ENCODE data around the gene TNS3. TPM values are rescaled to one million over a fixed set of nuclear protein-coding genes. Genes with fewer than 3 reads are reported as not detected.
"Not testable (repeated sequence)": the region's sequence is repeated elsewhere in the genome, so short reads cannot be mapped to it uniquely, and the experiment has no call there.

TNS3 gene
- total RNA-seq, 1 experiment from 2014 or later = 135 TPM

DNA sequence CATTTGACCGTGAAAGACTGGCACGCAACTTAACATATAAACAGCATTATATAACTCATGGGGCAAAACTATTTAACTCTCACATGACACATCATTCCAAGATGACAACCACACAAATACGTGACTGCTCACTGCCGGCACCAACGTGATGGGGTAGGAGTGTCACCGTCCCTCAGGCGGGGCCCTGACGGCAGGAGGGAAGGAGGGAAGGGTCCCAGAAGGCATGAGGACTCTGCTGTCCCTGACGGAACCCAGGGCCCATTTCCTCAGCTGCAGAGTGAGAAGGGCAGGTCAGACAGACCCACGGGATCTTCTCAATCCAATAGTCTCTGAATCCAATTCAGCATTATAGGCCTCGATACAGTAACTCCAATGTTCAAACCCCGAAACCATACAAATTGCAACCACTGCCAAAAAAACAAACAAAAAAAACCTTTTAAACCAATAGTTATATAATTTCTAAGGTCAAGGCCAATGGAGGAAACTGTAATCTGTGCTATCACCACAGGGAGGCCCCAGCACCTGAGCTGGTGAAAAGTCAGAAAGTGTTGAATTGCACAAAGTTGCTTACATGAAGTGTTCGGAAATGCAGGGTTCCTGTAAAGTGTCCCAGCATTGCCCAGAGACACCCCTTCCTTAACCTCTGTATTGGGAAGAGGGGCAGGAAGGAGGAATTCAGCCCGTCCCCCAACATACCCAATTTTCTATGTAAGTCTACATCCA is 137.4 kb downstream of the TNS3 start:
- Mint-ChIP-seq H3K4me1 (ENCODE audit: low read depth, unreplicated experiment) (peaks cover 45% of the 10 kb centered on the region), H3K9me3 (ENCODE audit: low read depth, unreplicated experiment) (no peaks in the 10 kb centered on the region)

GRCh38 chr7:47443049-47443448 is 138.9 kb downstream of the TNS3 start:
- CTCF ChIA-PET = interaction anchor here (1.1 kb wide), 1 partner anchor 91 kb away, joined by 3 read pairs; no protein-coding TSS in a partner anchor

More for the DNA sequence above, 137.4 kb downstream of the TNS3 start:
- H3K27me3 Mint-ChIP-seq (ENCODE audit: unreplicated experiment) = no peaks in the 10 kb centered on the region
- CTCF ChIA-PET = interaction anchor here (0.8 to 1.6 kb wide), 4 partner anchors 9 to 375 kb away, joined by 4 to 8 read pairs (median 5); no protein-coding TSS in a partner anchor
- no peak overlapping the region for H3K27ac Mint-ChIP-seq (ENCODE audit: unreplicated experiment)
- intact Hi-C loops (cut with micrococcal nuclease; ENCODE audit: unreplicated experiment) = loop anchor here (5.0 kb wide), 1 partner anchor 133 kb away; no protein-coding TSS in a partner anchor
- no peak overlapping the region for H3K4me3 Mint-ChIP-seq (ENCODE audit: low read depth, unreplicated experiment)
- DNase-seq = peak; percentile 30
- H3K36me3 Mint-ChIP-seq (ENCODE audit: insufficient read depth, unreplicated experiment) = peaks cover 6% of the 10 kb centered on the region
- TF ChIP-seq, protein P1, sequence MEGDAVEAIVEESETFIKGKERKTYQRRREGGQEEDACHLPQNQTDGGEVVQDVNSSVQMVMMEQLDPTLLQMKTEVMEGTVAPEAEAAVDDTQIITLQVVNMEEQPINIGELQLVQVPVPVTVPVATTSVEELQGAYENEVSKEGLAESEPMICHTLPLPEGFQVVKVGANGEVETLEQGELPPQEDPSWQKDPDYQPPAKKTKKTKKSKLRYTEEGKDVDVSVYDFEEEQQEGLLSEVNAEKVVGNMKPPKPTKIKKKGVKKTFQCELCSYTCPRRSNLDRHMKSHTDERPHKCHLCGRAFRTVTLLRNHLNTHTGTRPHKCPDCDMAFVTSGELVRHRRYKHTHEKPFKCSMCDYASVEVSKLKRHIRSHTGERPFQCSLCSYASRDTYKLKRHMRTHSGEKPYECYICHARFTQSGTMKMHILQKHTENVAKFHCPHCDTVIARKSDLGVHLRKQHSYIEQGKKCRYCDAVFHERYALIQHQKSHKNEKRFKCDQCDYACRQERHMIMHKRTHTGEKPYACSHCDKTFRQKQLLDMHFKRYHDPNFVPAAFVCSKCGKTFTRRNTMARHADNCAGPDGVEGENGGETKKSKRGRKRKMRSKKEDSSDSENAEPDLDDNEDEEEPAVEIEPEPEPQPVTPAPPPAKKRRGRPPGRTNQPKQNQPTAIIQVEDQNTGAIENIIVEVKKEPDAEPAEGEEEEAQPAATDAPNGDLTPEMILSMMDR (IDR thresholded peaks at IDR 0.05; ENCODE audit: unreplicated experiment) = peak; percentile 42
- no TSS peak for BruUV-seq (replicated peaks)

DNA sequence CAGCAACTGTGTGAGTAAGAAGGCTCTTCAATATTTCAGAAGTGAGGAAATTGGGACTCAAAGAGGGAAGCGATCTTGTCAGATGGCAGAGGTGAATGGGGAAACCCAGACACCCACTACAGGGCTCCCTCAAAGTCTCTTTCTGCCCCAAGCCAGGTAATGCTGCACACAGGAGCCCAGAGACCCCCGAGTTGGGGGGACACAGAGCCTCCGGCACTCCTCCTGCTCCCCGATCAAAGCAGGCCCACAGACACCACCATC is 139.4 kb downstream of the TNS3 start:
- peaks cover 21% of the 10 kb centered on the region for H3K36me3 Mint-ChIP-seq (ENCODE audit: insufficient read depth, unreplicated experiment)
- BruUV-seq (replicated peaks) = no TSS peak
- peaks cover 58% of the 10 kb centered on the region for H3K4me1 Mint-ChIP-seq (ENCODE audit: low read depth, unreplicated experiment)
- no peak overlapping the region for H3K27ac Mint-ChIP-seq (ENCODE audit: unreplicated experiment)
- CTCF ChIA-PET = interaction anchor here (1.1 kb wide), 1 partner anchor 92 kb away, joined by 3 read pairs; no protein-coding TSS in a partner anchor
- intact Hi-C loops (cut with micrococcal nuclease; ENCODE audit: unreplicated experiment) = loop anchor here (2.0 to 5.0 kb wide), 2 partner anchors 28 to 135 kb away; no protein-coding TSS in a partner anchor
- TF ChIP-seq, protein P1 (IDR thresholded peaks at IDR 0.05; ENCODE audit: unreplicated experiment) = no peak
- H3K4me3 Mint-ChIP-seq (ENCODE audit: low read depth, unreplicated experiment) = no peak overlapping the region
- H3K9me3 Mint-ChIP-seq (ENCODE audit: low read depth, unreplicated experiment) = no peaks in the 10 kb centered on the region
- no peaks in the 10 kb centered on the region for H3K27me3 Mint-ChIP-seq (ENCODE audit: unreplicated experiment)
- DNase-seq = no peak

More at GRCh38 chr7:47443049-47443448, 138.9 kb downstream of the TNS3 start:
- TF ChIP-seq, protein P1 (IDR thresholded peaks at IDR 0.05; ENCODE audit: unreplicated experiment) = no peak
- DNase-seq = no peak
- H3K4me1 Mint-ChIP-seq (ENCODE audit: low read depth, unreplicated experiment) = peaks cover 58% of the 10 kb centered on the region
- H3K9me3 Mint-ChIP-seq (ENCODE audit: low read depth, unreplicated experiment) = no peaks in the 10 kb centered on the region
- no peak overlapping the region for H3K27ac Mint-ChIP-seq (ENCODE audit: unreplicated experiment)
- no TSS peak for BruUV-seq (replicated peaks)
- H3K36me3 Mint-ChIP-seq (ENCODE audit: insufficient read depth, unreplicated experiment) = peaks cover 17% of the 10 kb centered on the region
- no peak overlapping the region for H3K4me3 Mint-ChIP-seq (ENCODE audit: low read depth, unreplicated experiment)
- no peaks in the 10 kb centered on the region for H3K27me3 Mint-ChIP-seq (ENCODE audit: unreplicated experiment)
- intact Hi-C loops (cut with micrococcal nuclease; ENCODE audit: unreplicated experiment) = loop anchor here (2.0 to 5.0 kb wide), 2 partner anchors 28 to 134 kb away; no protein-coding TSS in a partner anchor

- H3K4me1 Mint-ChIP-seq (ENCODE audit: low read depth, unreplicated experiment) = peaks cover 53% of the 10 kb centered on the region
- H3K36me3 Mint-ChIP-seq (ENCODE audit: insufficient read depth, unreplicated experiment) = peaks cover 21% of the 10 kb centered on the region
- CTCF ChIA-PET = no interaction called here
- TF ChIP-seq, protein P1 (IDR thresholded peaks at IDR 0.05; ENCODE audit: unreplicated experiment) = no peak
- H3K4me3 Mint-ChIP-seq (ENCODE audit: low read depth, unreplicated experiment) = no peak overlapping the region
- intact Hi-C loops (cut with micrococcal nuclease; ENCODE audit: unreplicated experiment) = loop anchor here (2.0 to 5.0 kb wide), 2 partner anchors 29 to 135 kb away; no protein-coding TSS in a partner anchor
- BruUV-seq (replicated peaks) = no TSS peak
- DNase-seq = no peak
- no peak overlapping the region for H3K27ac Mint-ChIP-seq (ENCODE audit: unreplicated experiment)
- no peaks in the 10 kb centered on the region for H3K27me3 Mint-ChIP-seq (ENCODE audit: unreplicated experiment)
- H3K9me3 Mint-ChIP-seq (ENCODE audit: low read depth, unreplicated experiment) = no peaks in the 10 kb centered on the region
Measured at GRCh38 chr7:47441796-47442604, 139.9 kb downstream of the TNS3 start.

DNA sequence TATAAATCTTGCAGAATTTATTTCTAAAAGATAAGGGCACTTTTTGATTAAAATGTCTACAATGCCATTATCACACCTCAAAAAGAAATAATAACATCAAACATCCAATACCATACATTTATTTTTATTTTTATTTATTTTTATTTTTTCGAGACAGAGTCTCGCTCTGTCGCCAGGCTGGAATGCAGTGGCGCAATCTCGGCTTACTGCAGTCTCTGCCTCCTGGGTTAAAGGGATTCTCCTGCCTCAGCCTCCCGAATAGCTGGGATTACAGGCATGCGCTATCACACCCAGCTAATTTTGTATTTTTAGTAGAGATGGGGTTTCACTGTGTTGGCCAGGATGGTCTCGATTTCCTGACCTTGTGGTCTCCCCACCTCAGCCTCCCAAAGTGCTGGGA is 140.9 kb downstream of the TNS3 start:
- H3K4me3 Mint-ChIP-seq (ENCODE audit: low read depth, unreplicated experiment); DNase-seq; H3K27me3 Mint-ChIP-seq (ENCODE audit: unreplicated experiment); BruUV-seq (replicated peaks); H3K9me3 Mint-ChIP-seq (ENCODE audit: low read depth, unreplicated experiment); CTCF ChIA-PET: not testable (repeated sequence)
- Mint-ChIP-seq H3K36me3 (ENCODE audit: insufficient read depth, unreplicated experiment) (peaks cover 21% of the 10 kb centered on the region), H3K4me1 (ENCODE audit: low read depth, unreplicated experiment) (peaks cover 45% of the 10 kb centered on the region), H3K27ac (ENCODE audit: unreplicated experiment) (peak overlapping the region; percentile 45)
- intact Hi-C loops (cut with micrococcal nuclease; ENCODE audit: unreplicated experiment) = loop anchor here (5.0 kb wide), 1 partner anchor 136 kb away; no protein-coding TSS in a partner anchor
